ENCODE results near the gene HYAL1.

DNA sequence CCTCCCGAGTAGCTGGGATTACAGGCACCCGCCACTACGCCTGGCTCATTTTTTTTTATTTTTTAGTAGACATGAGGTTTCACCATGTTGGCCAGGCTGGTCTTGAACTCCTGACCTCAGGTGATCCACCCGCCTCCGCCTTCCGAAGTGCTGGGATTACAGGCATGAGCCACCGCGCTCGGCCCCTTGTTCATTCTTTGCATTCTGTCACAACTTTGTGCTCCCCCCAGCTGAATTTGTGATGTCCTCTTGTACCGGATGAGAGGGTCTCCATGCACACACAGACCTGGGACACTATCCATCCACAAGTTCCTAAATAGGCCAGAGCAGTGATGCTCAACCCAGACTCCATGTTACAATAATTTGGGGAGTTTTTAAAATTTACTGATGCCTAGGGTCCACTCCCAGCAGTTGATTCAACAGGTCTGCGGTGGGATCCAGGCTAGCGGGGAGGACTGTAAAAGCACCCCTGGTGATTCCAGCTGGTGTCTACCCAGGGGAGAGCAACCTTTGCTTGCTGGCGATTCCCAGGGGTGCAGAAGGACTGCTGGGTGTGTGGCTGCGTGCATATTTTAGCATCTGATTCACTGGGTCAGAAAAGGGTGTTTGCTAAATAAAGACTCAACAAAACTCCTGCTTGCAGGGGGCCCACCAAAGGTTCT lies 36.2 kb upstream of the HYAL1 start:
- no peak for TF ChIP-seq EZH2phosphoT487 (IDR thresholded peaks at IDR 0.05)
- TF ChIP-seq, protein P1, sequence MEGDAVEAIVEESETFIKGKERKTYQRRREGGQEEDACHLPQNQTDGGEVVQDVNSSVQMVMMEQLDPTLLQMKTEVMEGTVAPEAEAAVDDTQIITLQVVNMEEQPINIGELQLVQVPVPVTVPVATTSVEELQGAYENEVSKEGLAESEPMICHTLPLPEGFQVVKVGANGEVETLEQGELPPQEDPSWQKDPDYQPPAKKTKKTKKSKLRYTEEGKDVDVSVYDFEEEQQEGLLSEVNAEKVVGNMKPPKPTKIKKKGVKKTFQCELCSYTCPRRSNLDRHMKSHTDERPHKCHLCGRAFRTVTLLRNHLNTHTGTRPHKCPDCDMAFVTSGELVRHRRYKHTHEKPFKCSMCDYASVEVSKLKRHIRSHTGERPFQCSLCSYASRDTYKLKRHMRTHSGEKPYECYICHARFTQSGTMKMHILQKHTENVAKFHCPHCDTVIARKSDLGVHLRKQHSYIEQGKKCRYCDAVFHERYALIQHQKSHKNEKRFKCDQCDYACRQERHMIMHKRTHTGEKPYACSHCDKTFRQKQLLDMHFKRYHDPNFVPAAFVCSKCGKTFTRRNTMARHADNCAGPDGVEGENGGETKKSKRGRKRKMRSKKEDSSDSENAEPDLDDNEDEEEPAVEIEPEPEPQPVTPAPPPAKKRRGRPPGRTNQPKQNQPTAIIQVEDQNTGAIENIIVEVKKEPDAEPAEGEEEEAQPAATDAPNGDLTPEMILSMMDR (IDR thresholded peaks at IDR 0.05): no peak
- no peak for TF ChIP-seq EZH2 (IDR thresholded peaks at IDR 0.05)
